GM19239 (cell line): ENCODE data around the gene ANG.

Experiments
- DNase-seq: peaks from one replicate; pipeline ENCODE4 v3.0.0; 2011; ENCODE audit warnings: low spot score; ENCODE audit not compliant: insufficient read length
- FAIRE-seq: peaks from 2 replicates; lab custom pipeline; 2011; peaks lifted over from hg19 to GRCh38; lab: Jason Lieb, UNC

The ANG gene

GRCh38 chr14:20671597-20672283 is 16.8 kb upstream of the ANG start:
- FAIRE-seq (peak; percentile 42), DNase-seq (no peak)

DNA sequence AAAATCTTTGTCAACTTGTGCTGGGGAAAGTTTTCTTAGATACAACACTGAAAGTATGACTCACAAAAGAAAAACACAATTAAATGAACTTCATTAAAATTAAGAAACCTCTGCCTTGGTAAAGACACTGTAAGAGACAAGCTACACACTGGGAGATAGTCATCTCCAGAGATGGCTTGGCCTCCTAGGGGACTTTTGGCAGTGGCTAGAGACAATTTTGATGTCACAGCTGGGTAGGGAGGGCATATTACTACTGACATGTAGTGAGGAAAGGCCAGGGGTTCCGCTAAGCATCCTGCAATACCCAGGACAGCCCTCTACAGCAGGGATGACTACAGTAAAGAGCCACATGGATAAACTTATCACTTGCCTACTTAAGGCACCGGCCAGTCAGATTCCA is 12.9 kb upstream of the ANG start:
- FAIRE-seq (no peak), DNase-seq (no peak)

DNA sequence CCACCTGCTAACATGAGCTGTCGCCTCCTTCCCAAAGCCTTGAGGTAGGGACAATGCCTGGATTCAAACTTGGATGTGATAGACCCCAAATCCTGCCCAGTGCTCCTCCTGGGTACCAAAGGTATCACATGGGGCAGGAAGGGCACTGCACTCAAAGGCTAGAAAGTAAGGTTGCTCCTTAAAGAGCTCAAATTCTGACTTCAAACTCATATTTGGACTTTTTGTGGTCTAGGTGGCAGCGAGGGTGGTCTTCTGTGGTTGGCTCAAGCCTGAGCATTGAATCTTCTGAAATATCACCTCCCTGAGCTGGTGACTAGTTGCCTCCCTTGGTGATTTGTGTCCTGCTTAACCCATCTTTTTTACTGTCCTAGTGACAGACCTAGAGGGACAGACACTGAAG is 12.5 kb upstream of the ANG start:
- FAIRE-seq = no peak

GRCh38 chr14:20679907-20680306 is 8.7 kb upstream of the ANG start:
- DNase-seq (no peak), FAIRE-seq (no peak)

More for the DNA sequence above, 12.5 kb upstream of the ANG start:
- DNase-seq = no peak

- DNase-seq (no peak), FAIRE-seq (peak; percentile 45)
Observed at GRCh38 chr14:20680363-20680762, 8.2 kb upstream of the ANG start.

GRCh38 chr14:20680843-20681347 is 7.7 kb upstream of the ANG start:
- DNase-seq (peak; percentile 56), FAIRE-seq (no peak)

- FAIRE-seq = peak; percentile 93
- peak; percentile 45 for DNase-seq
Observed at GRCh38 chr14:20681348-20682126, 7.0 kb upstream of the ANG start.

DNA sequence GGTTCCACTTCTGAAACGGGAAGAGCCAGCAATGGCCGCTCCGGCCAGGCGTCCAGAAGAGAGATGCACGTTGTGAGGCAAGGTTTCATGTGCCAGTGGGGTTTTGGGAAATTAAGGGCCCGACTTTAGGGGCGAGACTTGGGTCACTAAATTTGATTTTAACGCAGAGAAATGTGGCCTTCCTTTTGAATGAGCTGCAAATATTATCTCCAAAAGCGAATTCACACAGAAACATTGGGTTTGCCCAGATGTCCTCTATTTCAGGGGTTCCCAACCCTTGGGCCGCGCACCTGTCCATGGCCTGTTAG is 6.5 kb upstream of the ANG start:
- FAIRE-seq (no peak), DNase-seq (no peak)

DNA sequence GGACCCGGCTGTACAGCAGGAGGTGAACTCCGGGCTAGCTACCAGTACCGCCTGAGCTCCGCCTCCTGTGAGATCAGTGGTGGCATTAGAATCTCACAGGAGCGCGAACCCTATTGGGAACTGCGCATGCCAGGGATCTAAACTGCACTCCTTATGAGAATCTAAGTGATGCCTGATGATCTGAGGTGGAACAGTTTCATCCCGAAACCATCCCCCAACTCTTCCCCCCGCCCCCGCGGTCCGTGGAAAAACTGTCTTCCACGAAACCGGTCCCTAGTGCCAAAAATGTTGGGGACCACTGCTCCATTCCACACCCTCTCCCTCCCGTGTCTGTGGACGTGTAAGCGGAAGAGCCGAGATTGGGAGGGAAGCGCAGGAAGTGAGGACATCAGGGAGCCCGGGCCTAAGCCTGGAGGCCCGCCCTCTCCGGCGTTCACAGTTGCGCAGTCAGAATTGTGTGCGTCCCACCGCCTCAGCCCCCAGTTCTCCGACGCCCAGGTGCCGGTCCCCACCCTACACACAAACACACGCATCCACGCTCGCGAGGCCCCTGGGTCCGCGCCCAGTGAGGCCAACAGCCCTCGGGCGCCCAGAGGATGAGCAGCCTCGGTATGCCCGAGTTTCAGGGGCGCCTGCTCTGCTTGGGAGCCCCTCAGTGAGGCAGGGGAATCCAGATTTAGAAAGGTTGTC is 6.0 kb upstream of the ANG start:
- DNase-seq (no peak), FAIRE-seq (peak; percentile 82)

GRCh38 chr14:20683125-20683890 is 5.3 kb upstream of the ANG start:
- DNase-seq (no peak), FAIRE-seq (peak; percentile 80)

DNA sequence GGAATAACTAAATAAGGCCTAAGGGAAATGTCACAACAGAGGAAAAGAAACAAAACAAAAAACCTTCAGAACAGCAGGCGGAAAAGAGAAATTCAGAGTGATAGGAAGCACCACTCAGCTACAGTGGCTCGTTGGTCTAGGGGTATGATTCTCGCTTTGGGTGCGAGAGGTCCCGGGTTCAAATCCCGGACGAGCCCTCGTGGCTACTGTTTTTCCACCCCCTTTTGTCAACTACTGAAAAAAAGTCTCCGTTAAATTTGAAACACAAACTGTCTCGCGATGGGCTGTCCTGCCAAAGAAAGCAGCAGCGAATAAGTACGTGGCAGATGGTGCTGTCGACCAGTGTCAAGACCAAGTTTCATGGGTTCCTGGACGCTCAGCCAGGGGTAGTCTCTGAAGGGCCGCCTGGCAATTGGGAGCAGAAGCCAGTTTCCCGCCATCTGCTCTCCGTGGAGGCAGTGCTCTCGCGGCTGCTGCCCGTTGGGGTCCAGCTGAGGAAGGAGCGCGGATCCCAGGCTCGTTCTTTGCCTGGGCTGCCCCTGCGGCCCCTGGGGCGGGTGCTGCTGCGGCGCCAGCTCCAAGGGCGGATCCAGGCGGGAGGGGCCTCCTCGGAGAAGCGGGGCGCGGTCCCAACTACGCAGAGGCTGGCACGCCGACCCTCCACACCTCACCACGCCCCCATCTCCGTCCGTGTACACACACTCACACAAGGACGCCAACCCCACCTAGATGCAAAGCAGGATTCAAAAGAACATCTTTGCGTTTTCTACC is 4.5 kb upstream of the ANG start, which contains the start of gene RNASE4:
Gene RNASE4, plus strand, starts transcription at position 670 of the 771 bp plus-strand sequence. CDS start 14,812 bp downstream, outside the sequence.
- peak; percentile 40 for DNase-seq
- FAIRE-seq = peak; percentile 85

DNA sequence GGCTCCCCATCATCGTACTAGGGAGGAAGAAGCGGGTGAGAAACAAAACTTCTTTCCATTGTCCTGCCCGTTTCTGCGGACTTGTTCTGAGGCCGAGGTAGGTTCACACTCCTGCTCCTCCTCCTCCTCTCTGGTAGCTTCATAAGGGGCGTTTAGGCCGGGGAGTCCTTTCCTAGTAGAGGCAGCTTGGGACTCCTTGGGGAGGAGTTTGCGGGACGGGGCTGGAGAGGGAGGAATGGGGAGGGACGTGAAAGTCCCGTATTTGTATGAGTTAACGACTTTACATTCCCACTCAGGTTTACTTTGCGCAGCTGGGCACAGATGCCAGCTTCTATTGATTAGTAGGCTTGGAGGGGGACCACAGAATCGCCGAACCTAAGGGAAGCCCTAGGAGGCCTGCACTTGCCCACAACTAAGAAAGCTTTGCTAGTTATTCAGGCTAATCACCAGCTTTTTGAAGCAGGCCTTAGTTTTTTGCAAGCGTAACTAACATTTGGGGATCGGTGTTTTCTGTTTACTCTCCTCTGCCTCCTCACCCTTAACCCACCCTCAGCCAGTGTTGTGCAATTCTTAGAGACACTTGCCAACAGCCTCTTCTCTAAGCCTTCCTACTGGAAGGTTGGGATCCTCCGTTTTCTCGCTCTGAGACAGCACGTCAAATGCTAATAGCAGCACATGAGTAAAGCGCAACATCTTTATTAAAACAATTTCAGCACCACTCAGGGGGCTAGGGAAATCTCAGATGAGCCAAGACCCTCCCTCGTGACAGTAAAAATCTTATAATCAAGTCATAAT is 3.7 kb upstream of the ANG start:
- no peak for DNase-seq
- peak; percentile 21 for FAIRE-seq

- FAIRE-seq = no peak
- DNase-seq = no peak
Observed at GRCh38 chr14:20686386-20687143, 2.0 kb upstream of the ANG start.

- FAIRE-seq (no peak), DNase-seq (no peak)
Observed at GRCh38 chr14:20687362-20688166, 1.0 kb upstream of the ANG start.

GRCh38 chr14:20690848-20691640 is 2.5 kb downstream of the ANG start:
- peak; percentile 45 for DNase-seq
- FAIRE-seq = peak; percentile 96

GRCh38 chr14:20692116-20692751 is 3.7 kb downstream of the ANG start:
- DNase-seq (no peak), FAIRE-seq (no peak)
